Smooth muscle cell (in vitro differentiated cells): Measurements from ENCODE around the gene MAGI2. TPM values are rescaled to one million over a fixed set of nuclear protein-coding genes. Genes with fewer than 3 reads are reported as not detected.

Source experiments
- DNase-seq: peaks from one replicate; lab custom pipeline; 2025; ENCODE audit not compliant: unreplicated experiment; lab: John Stamatoyannopoulos, UW
- H2AFZ ChIP-seq: fragments of 200-600 bp; sonication (generic); 2 replicates; pipeline ENCODE4 v1.6.0; 2016; ENCODE audit warnings: antibody characterized with exemption, low read depth, mild to moderate bottlenecking
- H3F3A ChIP-seq: fragments of 200-600 bp; sonication (generic); 2 replicates; pipeline ENCODE4 v1.6.0; 2017; ENCODE audit warnings: antibody characterized with exemption, low read depth
- H3K27ac ChIP-seq: fragments of 200-600 bp; sonication (generic); 2 replicates; pipeline ENCODE4 v1.5.1; 2016; ENCODE audit warnings: low read depth, mild to moderate bottlenecking
- H3K27me3 ChIP-seq: fragments of 200-600 bp; sonication (generic); 2 replicates; pipeline ENCODE4 v1.6.1; 2016; ENCODE audit warnings: low read depth, mild to moderate bottlenecking
- H3K36me3 ChIP-seq: fragments of 200-600 bp; sonication (generic); 2 replicates; pipeline ENCODE4 v1.5.1; 2016; ENCODE audit warnings: low read depth
- H3K4me1 ChIP-seq: fragments of 200-600 bp; sonication (generic); 2 replicates; pipeline ENCODE4 v1.5.1; 2016; ENCODE audit warnings: low read depth
- H3K4me2 ChIP-seq: fragments of 200-600 bp; sonication (generic); 2 replicates; pipeline ENCODE4 v1.6.0; 2016; ENCODE audit warnings: mild to moderate bottlenecking
- H3K4me3 ChIP-seq: fragments of 200-600 bp; sonication (generic); 2 replicates; pipeline ENCODE4 v1.5.1; 2016; ENCODE audit warnings: mild to moderate bottlenecking
- H3K79me2 ChIP-seq: fragments of 200-600 bp; sonication (generic); 2 replicates; pipeline ENCODE4 v1.6.0; 2016; ENCODE audit warnings: low read depth, mild to moderate bottlenecking
- H3K9ac ChIP-seq: fragments of 200-600 bp; sonication (generic); 2 replicates; pipeline ENCODE4 v1.6.0; 2016; ENCODE audit warnings: low read depth
- H3K9me3 ChIP-seq: fragments of 200-600 bp; sonication (generic); replicated peaks from 2 replicates; pipeline ENCODE4 v1.5.1; 2016; ENCODE audit warnings: low read depth
- H4K20me1 ChIP-seq: fragments of 200-600 bp; sonication (generic); 2 replicates; pipeline ENCODE4 v1.6.0; 2016; ENCODE audit warnings: low read depth
- WGBS: methylation state at CpG from one replicate; pipeline ENCODE4 v1.1.7; 2016; ENCODE audit warnings: low lambda C conversion rate; 5-methylcytosine and 5-hydroxymethylcytosine counted together
- polyA plus RNA-seq: library from polyadenylated mRNA; unstranded; fragments of >200 nt; fragmentation: Nextera tagmentation; extraction: Ambion mirVana; gene quantifications from 2 replicates; pipeline ENCODE4 v1.2.1, GENCODE V29; 2016
- total RNA-seq: library from RNA; depleted of rRNA; stranded (reverse); fragments of >200 nt; gene quantifications from 2 replicates; pipeline ENCODE4 v1.2.3, GENCODE V29; 2014
- TF ChIP-seq, protein P1 (sequence below): fragments of 200-600 bp; sonication (generic); IDR thresholded peaks from 2 replicates; pipeline ENCODE4 v1.5.1; 2017; ENCODE audit warnings: borderline replicate concordance, mild to moderate bottlenecking, antibody characterized with exemption; ENCODE audit not compliant: insufficient read depth, poor library complexity, severe bottlenecking

MAGI2 gene
- total and polyA plus RNA-seq, 2 experiments from 2014 or later: 3.4 to 10.7 TPM

DNA sequence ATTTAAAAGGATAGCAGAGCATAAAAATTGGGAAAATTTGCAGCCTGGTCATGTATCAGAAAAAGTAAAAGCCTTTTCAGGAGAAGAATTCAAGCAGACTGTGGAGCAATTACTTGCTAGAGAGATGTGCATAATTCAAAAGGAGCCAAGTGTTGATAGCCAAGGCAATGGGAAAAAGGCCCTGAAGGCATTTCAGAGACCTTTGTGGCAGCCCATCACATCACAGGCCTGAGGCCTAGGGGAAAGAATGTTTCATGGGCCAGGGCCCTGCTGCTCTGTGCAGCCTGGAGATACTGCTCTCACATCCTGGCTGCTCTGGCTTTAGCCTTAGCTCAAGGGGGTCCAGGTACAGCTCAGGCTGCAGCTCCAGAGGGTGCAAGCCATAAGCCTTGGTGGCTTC lies 152.9 kb downstream of the MAGI2 start:
- no peak overlapping the region for H3K9ac ChIP-seq
- H3K36me3 ChIP-seq: no peaks in the 10 kb centered on the region
- H3K27ac ChIP-seq: no peak overlapping the region
- no peak overlapping the region for H2AFZ ChIP-seq
- no peaks in the 10 kb centered on the region for H3K27me3 ChIP-seq
- no peaks in the 10 kb centered on the region for H3K9me3 ChIP-seq
- DNase-seq: no peak
- H3K4me1 ChIP-seq: no peaks in the 10 kb centered on the region
- H4K20me1 ChIP-seq: no peaks in the 10 kb centered on the region
- no peak overlapping the region for H3K4me2 ChIP-seq
- H3K4me3 ChIP-seq: no peak overlapping the region
- H3F3A ChIP-seq: no peaks in the 10 kb centered on the region
- no peaks in the 10 kb centered on the region for H3K79me2 ChIP-seq
- TF ChIP-seq, protein P1, sequence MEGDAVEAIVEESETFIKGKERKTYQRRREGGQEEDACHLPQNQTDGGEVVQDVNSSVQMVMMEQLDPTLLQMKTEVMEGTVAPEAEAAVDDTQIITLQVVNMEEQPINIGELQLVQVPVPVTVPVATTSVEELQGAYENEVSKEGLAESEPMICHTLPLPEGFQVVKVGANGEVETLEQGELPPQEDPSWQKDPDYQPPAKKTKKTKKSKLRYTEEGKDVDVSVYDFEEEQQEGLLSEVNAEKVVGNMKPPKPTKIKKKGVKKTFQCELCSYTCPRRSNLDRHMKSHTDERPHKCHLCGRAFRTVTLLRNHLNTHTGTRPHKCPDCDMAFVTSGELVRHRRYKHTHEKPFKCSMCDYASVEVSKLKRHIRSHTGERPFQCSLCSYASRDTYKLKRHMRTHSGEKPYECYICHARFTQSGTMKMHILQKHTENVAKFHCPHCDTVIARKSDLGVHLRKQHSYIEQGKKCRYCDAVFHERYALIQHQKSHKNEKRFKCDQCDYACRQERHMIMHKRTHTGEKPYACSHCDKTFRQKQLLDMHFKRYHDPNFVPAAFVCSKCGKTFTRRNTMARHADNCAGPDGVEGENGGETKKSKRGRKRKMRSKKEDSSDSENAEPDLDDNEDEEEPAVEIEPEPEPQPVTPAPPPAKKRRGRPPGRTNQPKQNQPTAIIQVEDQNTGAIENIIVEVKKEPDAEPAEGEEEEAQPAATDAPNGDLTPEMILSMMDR: no peak

DNA sequence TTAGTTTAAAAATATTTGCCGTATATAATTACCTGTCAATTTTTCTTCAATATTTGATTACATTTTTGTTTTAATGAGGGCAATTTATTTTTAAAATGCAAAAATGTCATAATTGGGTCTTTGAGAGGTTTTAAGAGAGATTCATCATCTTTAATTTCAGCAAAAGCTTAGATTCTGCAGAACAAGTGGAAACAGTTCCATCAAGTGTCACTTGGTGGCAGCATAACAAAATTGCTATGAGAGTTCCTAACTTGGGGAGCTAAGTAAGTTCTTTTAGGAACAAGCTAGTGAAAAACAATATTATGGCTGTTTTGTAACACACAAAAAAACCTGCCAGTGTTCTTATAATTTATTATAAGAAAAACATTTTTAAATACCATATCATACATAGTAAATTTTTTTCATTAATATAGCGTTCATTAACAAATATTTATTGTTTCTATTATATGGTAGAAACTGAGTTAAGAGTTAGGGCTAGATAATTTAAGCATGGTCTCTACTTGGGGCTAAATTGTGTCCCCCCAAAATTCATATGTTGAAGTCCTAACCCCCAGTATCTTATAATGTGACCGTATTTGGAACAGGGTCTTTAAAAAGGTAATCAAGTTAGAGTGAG lies 155.2 kb downstream of the MAGI2 start:
- H2AFZ ChIP-seq: no peak overlapping the region
- no peak overlapping the region for H3K4me3 ChIP-seq
- H4K20me1 ChIP-seq: no peaks in the 10 kb centered on the region
- H3K9ac ChIP-seq: no peak overlapping the region
- H3K9me3 ChIP-seq: no peaks in the 10 kb centered on the region
- DNase-seq: no peak
- H3K27me3 ChIP-seq: no peaks in the 10 kb centered on the region
- H3K27ac ChIP-seq: no peak overlapping the region
- no peaks in the 10 kb centered on the region for H3K79me2 ChIP-seq
- no peaks in the 10 kb centered on the region for H3F3A ChIP-seq
- no peaks in the 10 kb centered on the region for H3K36me3 ChIP-seq
- no peak overlapping the region for H3K4me2 ChIP-seq
- no peaks in the 10 kb centered on the region for H3K4me1 ChIP-seq
- TF ChIP-seq, protein P1: peak; percentile 78
- WGBS: 80% methylated on average over 3 of the region's 3 CpGs

DNA sequence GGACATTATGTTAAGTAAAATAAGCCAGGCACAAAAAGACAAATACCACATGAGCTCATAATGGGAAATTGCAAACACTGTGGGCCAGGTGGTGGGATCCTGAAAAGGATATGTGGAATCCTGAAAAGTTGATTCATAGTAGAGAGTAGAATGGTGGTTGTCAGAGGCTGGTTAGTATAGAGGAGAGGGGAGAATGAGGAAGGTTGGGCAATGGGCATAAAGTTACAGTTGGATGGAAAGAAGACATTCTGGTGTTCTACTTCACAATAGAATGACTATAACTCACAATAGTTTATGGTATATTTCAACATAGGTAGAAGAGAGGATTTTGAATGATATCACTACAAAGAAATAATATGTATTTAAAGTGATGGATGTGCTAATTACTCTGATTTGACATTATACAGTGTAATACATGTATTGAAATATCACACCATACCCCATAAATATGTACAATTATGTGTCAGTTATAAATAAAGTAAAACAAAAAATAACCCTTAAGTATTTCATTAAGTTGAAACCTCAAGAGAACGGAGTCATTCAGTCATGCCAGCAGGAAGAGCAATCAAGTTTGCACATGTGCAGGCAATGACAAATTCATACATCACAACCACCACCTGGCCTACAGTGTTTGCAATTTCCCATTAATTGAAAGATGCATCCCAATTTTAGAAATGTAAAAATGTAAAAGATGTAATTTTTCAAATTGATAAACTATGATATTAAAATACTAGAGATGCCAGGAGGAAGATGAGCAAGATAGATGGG lies 156.7 kb downstream of the MAGI2 start:
- WGBS: 76% methylated on average over 1 of the region's 1 CpG
- no peak overlapping the region for H2AFZ ChIP-seq
- DNase-seq: no peak

More for the DNA sequence above, 156.7 kb downstream of the MAGI2 start:
- Histone ChIP-seq H3K4me3 (no peak overlapping the region), H3K27ac (no peak overlapping the region), H3F3A (no peaks in the 10 kb centered on the region), H3K36me3 (no peaks in the 10 kb centered on the region), H3K79me2 (no peaks in the 10 kb centered on the region), H3K9me3 (no peaks in the 10 kb centered on the region), H3K4me1 (no peaks in the 10 kb centered on the region), H3K9ac (no peak overlapping the region), H3K27me3 (no peaks in the 10 kb centered on the region), H4K20me1 (no peaks in the 10 kb centered on the region), H3K4me2 (no peak overlapping the region)
- TF ChIP-seq, protein P1: no peak
